GM18517 (cell line): ENCODE data around the gene PPP1R1B.

Experiments
- ATAC-seq: cut with Tn5 transposase; IDR thresholded peaks from one replicate; pipeline ENCODE4 v1.9.1; 2021; ENCODE audit warnings: mild to moderate bottlenecking, moderate library complexity; ENCODE audit not compliant: unreplicated experiment

The PPP1R1B gene

DNA sequence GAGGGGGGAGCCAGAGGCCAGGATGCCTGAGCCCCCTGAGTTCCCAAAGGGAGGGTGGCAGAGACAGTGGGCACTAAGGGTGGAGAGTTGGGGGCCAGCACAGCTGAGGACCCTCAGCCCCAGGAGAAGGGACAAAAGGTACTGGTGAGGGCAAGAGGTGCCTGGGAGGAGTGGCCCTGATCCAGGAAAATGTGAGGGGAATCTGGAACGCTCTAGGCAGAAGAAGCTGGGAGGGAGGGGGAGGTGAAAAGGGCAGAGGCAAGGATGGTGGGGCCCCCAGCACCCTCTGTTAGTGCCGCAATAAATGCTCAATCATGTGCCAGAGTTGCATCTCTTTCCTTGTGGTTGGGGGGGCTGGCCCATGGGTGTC is 39.5 kb downstream of the PPP1R1B start:
- ATAC-seq = no peak

GRCh38 chr17:39666601-39667261 is 40.0 kb downstream of the PPP1R1B start:
- ATAC-seq = no peak

GRCh38 chr17:39667262-39667944 is 40.7 kb downstream of the PPP1R1B start:
- no peak for ATAC-seq

GRCh38 chr17:39667945-39668924 is 41.5 kb downstream of the PPP1R1B start, which contains the start of gene PNMT:
Gene PNMT (plus strand): TSS chr17:39668453. CDS start chr17:39668476, 23 bp downstream.
- no peak for ATAC-seq

DNA sequence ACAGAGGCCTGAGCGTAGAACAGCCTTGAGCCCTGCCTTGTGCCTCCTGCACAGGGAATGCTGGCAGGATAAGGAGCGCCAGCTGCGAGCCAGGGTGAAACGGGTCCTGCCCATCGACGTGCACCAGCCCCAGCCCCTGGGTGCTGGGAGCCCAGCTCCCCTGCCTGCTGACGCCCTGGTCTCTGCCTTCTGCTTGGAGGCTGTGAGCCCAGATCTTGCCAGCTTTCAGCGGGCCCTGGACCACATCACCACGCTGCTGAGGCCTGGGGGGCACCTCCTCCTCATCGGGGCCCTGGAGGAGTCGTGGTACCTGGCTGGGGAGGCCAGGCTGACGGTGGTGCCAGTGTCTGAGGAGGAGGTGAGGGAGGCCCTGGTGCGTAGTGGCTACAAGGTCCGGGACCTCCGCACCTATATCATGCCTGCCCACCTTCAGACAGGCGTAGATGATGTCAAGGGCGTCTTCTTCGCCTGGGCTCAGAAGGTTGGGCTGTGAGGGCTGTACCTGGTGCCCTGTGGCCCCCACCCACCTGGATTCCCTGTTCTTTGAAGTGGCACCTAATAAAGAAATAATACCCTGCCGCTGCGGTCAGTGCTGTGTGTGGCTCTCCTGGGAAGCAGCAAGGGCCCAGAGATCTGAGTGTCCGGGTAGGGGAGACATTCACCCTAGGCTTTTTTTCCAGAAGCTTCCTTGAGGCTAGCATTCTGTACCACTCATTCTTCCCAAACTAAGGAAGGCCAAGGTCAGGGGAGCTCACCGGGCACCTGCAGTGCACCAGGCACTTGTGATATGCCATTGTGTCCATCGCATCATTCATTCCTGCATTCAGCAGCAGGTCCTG is 43.4 kb downstream of the PPP1R1B start:
- ATAC-seq = no peak

- ATAC-seq = no peak
Observed at GRCh38 chr17:39670746-39671145, 44.0 kb downstream of the PPP1R1B start.

DNA sequence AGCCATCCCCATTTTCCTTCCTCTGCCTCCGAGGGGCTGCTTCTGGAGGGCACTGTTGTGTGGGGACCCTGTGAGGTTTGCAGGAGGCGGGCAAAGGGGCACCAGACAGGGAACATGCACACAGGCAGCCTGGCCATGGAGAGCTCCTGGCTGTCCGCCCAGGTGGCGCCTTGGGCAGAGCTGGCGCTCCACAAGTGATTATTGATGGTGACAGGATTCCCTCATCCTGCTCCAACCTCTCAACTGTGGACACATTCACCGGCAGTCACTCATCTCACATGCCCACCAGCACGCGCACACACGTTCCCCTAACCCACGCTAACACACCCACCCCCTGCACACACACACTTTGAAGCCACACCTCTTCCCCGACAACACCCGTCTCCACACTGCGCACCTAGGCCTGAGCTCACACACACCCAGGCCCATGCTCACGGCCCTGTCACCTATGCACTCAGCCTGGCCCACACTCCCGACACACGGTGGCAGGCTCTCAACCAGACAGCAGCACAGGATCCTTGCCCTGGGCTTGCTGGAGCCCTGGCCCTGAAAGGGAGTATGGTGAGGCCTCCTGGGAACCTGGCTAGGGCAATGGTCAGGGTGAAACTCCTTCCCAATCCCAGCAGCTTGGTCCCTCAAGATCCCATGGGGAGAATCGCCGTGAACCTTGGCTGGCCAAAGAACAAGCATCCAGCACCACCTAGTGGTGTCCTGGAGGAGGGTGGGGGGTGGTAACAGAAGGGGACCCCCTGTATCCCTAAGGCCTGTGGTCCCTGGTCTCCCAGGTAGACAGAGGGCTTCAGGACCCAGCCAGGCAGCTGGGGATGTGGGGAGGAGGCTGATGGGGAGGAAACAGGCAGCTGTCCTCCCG is 45.1 kb downstream of the PPP1R1B start:
- ATAC-seq = no peak

DNA sequence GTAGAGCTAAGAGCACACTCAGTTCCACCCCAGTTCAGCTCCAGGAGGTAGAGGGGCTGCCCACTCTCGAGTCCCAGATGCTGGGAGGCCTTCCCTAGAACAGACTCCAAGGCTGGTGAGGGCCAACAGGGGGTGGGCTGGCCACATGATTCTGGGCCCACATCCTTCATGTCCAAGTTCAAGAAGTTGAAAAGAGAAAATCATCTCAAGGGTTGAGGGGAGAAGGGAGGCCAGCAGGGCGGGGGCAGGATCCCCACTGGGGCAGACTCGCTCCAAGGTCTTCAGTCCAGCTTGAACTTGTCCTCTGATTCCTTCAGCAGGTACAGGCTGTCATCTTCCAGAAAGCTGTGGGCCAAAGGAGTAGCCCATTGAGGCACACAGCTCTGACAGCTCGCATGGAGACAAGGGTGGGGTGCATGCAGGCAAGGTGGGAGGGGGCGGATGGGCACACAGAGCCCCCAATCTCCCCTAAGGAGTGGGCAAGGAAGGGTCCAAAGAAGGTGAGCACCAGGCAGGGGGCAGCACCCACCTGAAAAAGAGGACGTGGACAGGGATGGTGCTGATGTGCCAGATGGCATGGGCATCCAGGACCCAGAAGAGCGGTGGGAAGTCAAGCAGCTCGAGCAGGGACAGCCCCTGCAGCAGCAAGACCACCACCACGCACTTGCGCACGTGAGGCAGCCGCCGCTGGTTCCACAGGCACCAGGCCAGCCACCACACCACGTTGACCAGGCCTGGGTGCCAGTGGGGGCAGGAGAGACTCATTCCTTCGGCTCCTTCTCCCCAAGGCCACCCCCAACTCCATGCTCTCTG is 46.0 kb downstream of the PPP1R1B start:
- ATAC-seq = no peak

DNA sequence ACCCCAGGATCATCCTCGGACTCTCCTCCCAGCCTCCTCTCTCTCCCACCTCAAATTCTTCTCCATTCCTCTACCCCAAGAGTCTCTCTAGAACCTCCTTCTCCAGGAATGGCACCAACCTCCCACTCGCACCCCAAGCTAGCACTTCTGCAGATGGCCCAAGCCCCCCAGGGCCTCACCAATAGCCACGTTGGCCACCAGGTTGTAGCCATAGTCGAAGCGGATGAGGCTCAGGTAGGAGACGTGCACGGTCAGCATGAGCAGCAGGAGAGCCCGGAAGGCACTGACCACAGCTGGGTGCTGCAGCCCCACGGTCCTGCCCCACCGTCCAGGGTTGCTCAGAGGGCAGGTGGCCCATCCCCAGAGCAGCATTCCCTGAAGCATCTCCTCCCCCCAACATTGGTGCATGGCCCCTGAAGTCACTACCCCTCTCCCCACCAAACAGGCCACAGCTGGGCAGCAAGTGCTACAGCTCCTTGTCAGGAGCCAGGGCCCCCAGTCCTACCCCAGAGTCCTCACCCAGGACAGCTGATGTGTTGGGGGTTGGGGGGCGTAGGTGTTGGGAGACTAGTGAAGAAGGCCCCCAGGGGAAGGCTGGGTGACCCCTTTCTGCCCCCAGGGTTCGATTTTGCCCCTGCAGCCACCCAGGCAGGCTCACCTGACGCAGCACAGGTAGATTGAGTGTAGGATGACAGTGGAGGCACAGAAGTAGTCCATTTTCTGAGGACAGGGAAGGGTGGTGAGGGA is 46.8 kb downstream of the PPP1R1B start:
- no peak for ATAC-seq

GRCh38 chr17:39674179-39674578 is 47.4 kb downstream of the PPP1R1B start:
- ATAC-seq = no peak

GRCh38 chr17:39674702-39675389 is 48.1 kb downstream of the PPP1R1B start:
- no peak for ATAC-seq

DNA sequence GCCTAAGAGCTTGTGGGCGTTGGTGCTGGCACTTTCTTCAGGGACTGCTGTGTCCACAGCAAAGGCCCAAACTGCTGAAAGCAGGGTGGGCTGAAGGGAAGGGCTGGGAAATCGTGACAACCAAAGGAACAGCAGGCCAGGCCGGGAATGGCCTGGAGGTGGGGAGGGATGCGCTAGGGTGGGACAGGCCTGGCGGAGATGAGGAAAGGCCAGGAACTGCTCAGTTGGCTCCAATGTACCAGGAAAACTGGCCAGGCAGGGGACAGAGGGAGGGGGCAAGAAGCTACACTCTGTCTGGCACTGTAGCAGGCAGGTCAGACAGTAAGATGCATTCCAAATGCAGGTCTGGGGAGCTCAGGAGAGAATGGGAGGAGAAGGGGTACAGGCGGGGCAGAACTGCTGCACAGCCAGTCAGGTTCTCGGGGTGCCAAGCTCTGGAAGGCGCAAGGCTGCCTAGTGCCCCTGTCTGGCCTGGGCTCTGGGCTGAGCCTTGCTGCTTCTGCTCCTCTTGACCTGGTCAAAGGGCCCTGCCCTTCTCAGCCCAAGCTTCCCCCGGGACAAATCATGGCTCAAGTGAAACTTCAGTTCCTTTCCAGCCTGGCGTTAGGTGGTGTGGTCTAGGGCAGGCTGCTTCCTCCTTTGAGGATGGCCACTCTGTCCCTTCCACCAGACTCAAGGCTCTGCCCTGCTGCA is 48.8 kb downstream of the PPP1R1B start:
- no peak for ATAC-seq

DNA sequence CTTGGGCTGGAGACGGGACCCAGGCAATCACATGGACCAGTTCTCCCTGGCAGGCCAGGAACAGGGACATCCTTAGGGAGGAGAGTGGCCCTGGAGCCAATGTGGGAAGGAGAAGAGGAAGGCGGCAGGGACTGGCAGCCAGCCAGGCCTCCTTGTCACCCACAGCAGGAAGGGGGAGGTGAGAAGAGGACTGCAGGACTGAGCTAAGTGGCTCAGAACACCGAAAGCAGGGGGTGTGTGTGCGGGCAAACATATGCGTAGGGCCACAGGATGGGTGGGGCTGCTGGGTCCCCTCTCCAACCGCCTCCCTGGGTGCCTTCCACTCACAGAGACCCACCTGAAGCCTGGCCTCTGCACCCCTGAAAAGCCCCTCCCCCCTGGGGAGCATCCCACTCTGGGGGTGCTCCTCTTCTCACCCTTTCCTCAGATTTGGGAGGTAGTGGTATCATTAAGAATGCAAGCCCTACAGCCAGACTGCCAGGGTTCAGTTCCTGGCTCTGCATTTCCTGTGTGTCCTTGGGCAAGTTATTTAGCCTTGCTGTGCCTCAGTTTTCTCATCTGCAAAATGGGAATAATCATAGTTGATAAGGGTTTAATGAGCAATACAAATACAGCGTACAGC is 49.6 kb downstream of the PPP1R1B start:
- ATAC-seq = no peak

- ATAC-seq = no peak
Observed at GRCh38 chr17:39677072-39677471, 50.3 kb downstream of the PPP1R1B start.

DNA sequence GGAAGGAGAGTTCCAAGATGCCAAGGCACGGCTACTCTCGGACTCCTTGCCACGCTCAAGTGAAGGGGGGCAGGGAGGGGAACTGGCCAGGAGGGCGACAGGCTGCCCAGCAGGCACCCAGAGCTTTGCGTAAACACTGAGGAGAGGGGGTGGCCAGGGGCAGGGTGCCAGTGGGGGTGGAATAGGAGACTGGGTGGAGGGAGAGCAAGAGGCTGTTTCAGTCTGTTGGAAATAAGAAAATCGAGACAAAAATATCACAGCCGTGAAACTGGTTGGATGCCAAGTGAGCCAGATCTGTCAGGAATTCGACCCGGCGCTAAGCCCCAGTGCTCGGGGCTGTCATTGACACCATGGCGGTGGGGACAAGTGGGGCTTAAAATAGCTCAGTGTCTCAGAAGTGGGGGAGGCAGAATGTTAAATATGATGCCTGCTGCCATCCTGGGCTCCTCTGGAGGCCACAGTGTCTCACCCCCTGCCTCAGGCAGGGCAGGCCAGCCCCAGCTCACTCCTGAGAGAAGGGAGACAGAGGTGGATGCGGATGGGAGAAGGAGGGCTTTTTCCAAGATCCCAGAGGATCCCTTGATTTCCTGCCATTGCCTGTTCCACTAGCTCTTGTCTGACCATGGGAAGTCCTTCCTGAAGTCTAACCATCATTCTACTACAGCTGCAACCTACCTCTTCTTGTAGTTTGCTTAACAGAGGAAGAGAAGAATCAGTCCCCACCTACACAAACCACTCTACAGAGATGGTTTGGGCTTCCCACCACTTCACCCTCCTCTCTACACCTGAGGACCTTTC is 51.0 kb downstream of the PPP1R1B start:
- ATAC-seq = no peak
